Astrocyte of the spinal cord (primary cell): ENCODE results near the gene NXT1.
"Not testable (repeated sequence)": the region's sequence is repeated elsewhere in the genome, so short reads cannot be mapped to it uniquely, and the experiment has no call there.

Experiments used
- DNase-seq: peaks from one replicate; pipeline ENCODE4 v3.0.0; 2011; ENCODE audit warnings: low read depth, low spot score
- H3K4me3 ChIP-seq: 2 replicates; pipeline ENCODE4 v1.5.1; 2011; ENCODE audit warnings: low read depth, mild to moderate bottlenecking, low read length, moderate library complexity
- CTCF ChIP-seq: IDR thresholded peaks from 2 replicates; pipeline ENCODE4 v1.5.1; 2012; ENCODE audit warnings: low read depth, mild to moderate bottlenecking, low read length, inconsistent platforms
- in situ Hi-C: cut with HindIII; loops from 2 replicates; pipeline ENCODE4 v1.10.0; 2017; ENCODE audit warnings: low sequenced_read_pairs

The NXT1 gene

GRCh38 chr20:23346002-23346401 is 4.6 kb upstream of the NXT1 start:
- no peak overlapping the region for H3K4me3 ChIP-seq
- DNase-seq: no peak
- TF ChIP-seq CTCF: no peak
- in situ Hi-C loops: no loop called here

GRCh38 chr20:23347791-23348190 is 2.8 kb upstream of the NXT1 start:
- H3K4me3 ChIP-seq: no peak overlapping the region
- in situ Hi-C loops: no loop called here
- TF ChIP-seq CTCF: no peak
- no peak for DNase-seq

- in situ Hi-C loops, H3K4me3 ChIP-seq, DNase-seq: not testable (repeated sequence)
Observed at GRCh38 chr20:23348510-23348909, 2.1 kb upstream of the NXT1 start.

GRCh38 chr20:23349338-23350195 is 1.0 kb upstream of the NXT1 start:
- TF ChIP-seq CTCF: peak; percentile 30
- in situ Hi-C loops: no loop called here
- DNase-seq: peak; percentile 72
- peak overlapping the region; percentile 85 for H3K4me3 ChIP-seq

GRCh38 chr20:23350904-23351838 is 580 bp downstream of the NXT1 start:
- TF ChIP-seq CTCF: no peak
- peak; percentile 47 for DNase-seq
- H3K4me3 ChIP-seq: peak overlapping the region; percentile 85
- in situ Hi-C loops: no loop called here

- in situ Hi-C loops: no loop called here
Observed at GRCh38 chr20:23356203-23356602, 5.6 kb downstream of the NXT1 start.

More at GRCh38 chr20:23356203-23356602, 5.6 kb downstream of the NXT1 start:
- no peak for DNase-seq
- no peak overlapping the region for H3K4me3 ChIP-seq
- no peak for TF ChIP-seq CTCF
